GM12878 (cell line): ENCODE measurements around the gene CPNE5.

Experiments used
- CHD4 ChIP-seq: fragments of 200-600 bp; sonication (generic); IDR thresholded peaks from 2 replicates; pipeline ENCODE4 v1.6.1; 2016; ENCODE audit warnings: mild to moderate bottlenecking
- ESRRA ChIP-seq: IDR thresholded peaks from 2 replicates; pipeline ENCODE4 v1.6.1; 2012; ENCODE audit warnings: mild to moderate bottlenecking, low read length, improper control_type of control experiment
- NR2C2 ChIP-seq: IDR thresholded peaks from 2 replicates; pipeline ENCODE4 v1.6.1; 2011; ENCODE audit warnings: borderline replicate concordance, low read depth; ENCODE audit not compliant: control insufficient read depth, insufficient read length
- RFX5 ChIP-seq: IDR thresholded peaks from 2 replicates; pipeline ENCODE4 v1.6.1; 2011; ENCODE audit warnings: low read depth, low read length, improper control_type of control experiment
- SMAD5 ChIP-seq: IDR thresholded peaks from 2 replicates; pipeline ENCODE4 v1.6.1; 2016; ENCODE audit warnings: antibody characterized with exemption, low read depth
- SPI1 ChIP-seq: IDR thresholded peaks from 2 replicates; pipeline ENCODE4 v1.6.1; 2011; ENCODE audit warnings: low read depth, mild to moderate bottlenecking, low read length, moderate library complexity, borderline replicate concordance; ENCODE audit not compliant: insufficient read depth
- SREBF2 ChIP-seq: IDR thresholded peaks from 2 replicates; pipeline ENCODE4 v1.6.1; 2012; ENCODE audit warnings: mild to moderate bottlenecking, low read length
- YBX1 ChIP-seq: fragments of 450-650 bp; IDR thresholded peaks from 2 replicates; pipeline ENCODE4 v1.6.1; 2016; ENCODE audit warnings: antibody characterized with exemption
- ZBED1 ChIP-seq: IDR thresholded peaks from 2 replicates; pipeline ENCODE4 v1.6.1; 2016; ENCODE audit warnings: borderline replicate concordance
- ZNF24 ChIP-seq: fragments of 450-650 bp; IDR thresholded peaks from 2 replicates; pipeline ENCODE4 v1.6.1; 2017; ENCODE audit warnings: antibody characterized with exemption, mild to moderate bottlenecking
- TF ChIP-seq, protein P1 (sequence below): IDR thresholded peaks from 2 replicates; pipeline ENCODE4 v1.6.1; 2011; ENCODE audit warnings: low read depth, low read length, improper control_type of control experiment, borderline replicate concordance
- TF ChIP-seq, protein P2 (sequence below): IDR thresholded peaks from 2 replicates; pipeline ENCODE4 v1.6.1; 2012; ENCODE audit warnings: mild to moderate bottlenecking, low read depth, low read length
- TF ChIP-seq, protein P3 (sequence below), 3 experiments: IDR thresholded peaks in 2 of 3; conservative IDR thresholded peaks in 1 of 3; 2 replicates each; pipeline ENCODE4 v1.5.1; 2011; ENCODE audit warnings: low read depth in 3 of 3, low read length in 3 of 3, mild to moderate bottlenecking in 3 of 3, control low read depth in 2 of 3, moderate library complexity in 2 of 3, inconsistent platforms in 1 of 3, mixed read lengths in 1 of 3; ENCODE audit not compliant: control insufficient read depth in 2 of 3, insufficient read depth in 1 of 3; ENCODE audit errors: extremely low read depth in 1 of 3

DNA sequence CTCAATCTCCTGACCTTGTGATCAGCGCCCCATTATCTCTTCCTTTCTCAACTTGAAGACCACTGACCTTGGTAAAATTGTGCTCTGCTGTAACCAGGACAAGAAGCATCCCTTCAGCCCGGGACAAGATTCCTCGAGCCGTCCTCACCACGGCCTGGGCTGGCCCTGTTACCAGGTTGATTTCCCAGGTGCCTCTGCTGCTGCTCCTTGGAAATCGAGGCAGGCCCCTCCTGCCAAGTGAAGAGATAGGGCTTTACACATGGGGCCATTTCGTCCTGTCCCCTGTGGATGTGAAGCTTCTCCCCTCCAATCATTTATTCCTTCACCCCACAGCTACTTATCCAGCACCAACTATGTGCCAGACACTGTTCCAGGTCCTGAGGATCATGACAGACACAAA is 120.1 kb downstream of the CPNE5 start:
- TF ChIP-seq ZNF24, result no peak
- TF ChIP-seq, protein P1, sequence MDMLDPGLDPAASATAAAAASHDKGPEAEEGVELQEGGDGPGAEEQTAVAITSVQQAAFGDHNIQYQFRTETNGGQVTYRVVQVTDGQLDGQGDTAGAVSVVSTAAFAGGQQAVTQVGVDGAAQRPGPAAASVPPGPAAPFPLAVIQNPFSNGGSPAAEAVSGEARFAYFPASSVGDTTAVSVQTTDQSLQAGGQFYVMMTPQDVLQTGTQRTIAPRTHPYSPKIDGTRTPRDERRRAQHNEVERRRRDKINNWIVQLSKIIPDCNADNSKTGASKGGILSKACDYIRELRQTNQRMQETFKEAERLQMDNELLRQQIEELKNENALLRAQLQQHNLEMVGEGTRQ, result no peak
- no peak for TF ChIP-seq SREBF2
- no peak for TF ChIP-seq YBX1
- no peak for TF ChIP-seq CHD4
- no peak for TF ChIP-seq RFX5
- TF ChIP-seq, protein P2, sequence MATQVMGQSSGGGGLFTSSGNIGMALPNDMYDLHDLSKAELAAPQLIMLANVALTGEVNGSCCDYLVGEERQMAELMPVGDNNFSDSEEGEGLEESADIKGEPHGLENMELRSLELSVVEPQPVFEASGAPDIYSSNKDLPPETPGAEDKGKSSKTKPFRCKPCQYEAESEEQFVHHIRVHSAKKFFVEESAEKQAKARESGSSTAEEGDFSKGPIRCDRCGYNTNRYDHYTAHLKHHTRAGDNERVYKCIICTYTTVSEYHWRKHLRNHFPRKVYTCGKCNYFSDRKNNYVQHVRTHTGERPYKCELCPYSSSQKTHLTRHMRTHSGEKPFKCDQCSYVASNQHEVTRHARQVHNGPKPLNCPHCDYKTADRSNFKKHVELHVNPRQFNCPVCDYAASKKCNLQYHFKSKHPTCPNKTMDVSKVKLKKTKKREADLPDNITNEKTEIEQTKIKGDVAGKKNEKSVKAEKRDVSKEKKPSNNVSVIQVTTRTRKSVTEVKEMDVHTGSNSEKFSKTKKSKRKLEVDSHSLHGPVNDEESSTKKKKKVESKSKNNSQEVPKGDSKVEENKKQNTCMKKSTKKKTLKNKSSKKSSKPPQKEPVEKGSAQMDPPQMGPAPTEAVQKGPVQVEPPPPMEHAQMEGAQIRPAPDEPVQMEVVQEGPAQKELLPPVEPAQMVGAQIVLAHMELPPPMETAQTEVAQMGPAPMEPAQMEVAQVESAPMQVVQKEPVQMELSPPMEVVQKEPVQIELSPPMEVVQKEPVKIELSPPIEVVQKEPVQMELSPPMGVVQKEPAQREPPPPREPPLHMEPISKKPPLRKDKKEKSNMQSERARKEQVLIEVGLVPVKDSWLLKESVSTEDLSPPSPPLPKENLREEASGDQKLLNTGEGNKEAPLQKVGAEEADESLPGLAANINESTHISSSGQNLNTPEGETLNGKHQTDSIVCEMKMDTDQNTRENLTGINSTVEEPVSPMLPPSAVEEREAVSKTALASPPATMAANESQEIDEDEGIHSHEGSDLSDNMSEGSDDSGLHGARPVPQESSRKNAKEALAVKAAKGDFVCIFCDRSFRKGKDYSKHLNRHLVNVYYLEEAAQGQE, result no peak
- TF ChIP-seq ZBED1, result no peak
- no peak for TF ChIP-seq SPI1
- TF ChIP-seq, protein P3, sequence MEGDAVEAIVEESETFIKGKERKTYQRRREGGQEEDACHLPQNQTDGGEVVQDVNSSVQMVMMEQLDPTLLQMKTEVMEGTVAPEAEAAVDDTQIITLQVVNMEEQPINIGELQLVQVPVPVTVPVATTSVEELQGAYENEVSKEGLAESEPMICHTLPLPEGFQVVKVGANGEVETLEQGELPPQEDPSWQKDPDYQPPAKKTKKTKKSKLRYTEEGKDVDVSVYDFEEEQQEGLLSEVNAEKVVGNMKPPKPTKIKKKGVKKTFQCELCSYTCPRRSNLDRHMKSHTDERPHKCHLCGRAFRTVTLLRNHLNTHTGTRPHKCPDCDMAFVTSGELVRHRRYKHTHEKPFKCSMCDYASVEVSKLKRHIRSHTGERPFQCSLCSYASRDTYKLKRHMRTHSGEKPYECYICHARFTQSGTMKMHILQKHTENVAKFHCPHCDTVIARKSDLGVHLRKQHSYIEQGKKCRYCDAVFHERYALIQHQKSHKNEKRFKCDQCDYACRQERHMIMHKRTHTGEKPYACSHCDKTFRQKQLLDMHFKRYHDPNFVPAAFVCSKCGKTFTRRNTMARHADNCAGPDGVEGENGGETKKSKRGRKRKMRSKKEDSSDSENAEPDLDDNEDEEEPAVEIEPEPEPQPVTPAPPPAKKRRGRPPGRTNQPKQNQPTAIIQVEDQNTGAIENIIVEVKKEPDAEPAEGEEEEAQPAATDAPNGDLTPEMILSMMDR (IDR thresholded peaks at IDR 0.05 in 2 of 3, conservative IDR thresholded peaks at IDR 0.05 in 1 of 3; ENCODE audit: control insufficient read depth in 2 of 3, extremely low read depth in 1 of 3, insufficient read depth in 1 of 3, low read depth in 3 of 3, low read length in 3 of 3), result no peak
- TF ChIP-seq NR2C2, result no peak
- TF ChIP-seq ESRRA, result no peak
- TF ChIP-seq SMAD5, result no peak
